Right lobe of liver (tissue), 4 donors: ENCODE results near the gene PALB2.

Experiments
- POLR2A ChIP-seq: fragments of 450-650 bp; IDR thresholded peaks from one replicate; pipeline ENCODE4 v1.6.1; 2017; ENCODE audit warnings: antibody characterized with exemption, mild to moderate bottlenecking
- TF ChIP-seq, protein P1 (sequence below), 4 donors: fragments of 200-600 bp in 3 of 4; fragments of 450-650 bp in 1 of 4; IDR thresholded peaks; one replicate each; pipeline versions ENCODE4 v1.5.1 to v1.8.0; 2016 to 2022; ENCODE audit warnings: antibody characterized with exemption in 4 of 4, mild to moderate bottlenecking in 2 of 4
- donor health status: DM: no; HTN: no; CAD: no.
- donor health status: DM: no; HTN: no; CAD: no.
- donor health status: DM: no; HTN: yes; CAD: no.

DNA sequence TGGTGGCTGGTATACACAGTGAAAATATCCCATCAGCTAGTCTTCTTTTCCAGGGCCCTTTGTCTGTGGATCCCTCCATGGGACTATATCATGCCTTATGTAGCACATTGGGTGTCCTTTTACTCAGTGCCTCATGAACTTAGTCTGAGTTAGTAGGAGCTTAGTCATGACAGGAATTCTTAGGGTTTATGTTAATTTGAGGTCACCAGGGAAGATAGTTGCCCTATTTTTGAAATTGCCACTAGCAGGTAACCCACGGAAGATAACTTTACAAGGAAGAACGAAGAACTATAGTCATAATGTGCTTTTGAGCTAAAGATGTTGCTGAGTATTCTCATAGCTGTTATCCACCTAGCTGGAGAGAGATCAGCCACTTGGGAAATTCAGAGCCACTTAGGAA, 22.8 kb upstream of the PALB2 start:
- TF ChIP-seq, protein P1, sequence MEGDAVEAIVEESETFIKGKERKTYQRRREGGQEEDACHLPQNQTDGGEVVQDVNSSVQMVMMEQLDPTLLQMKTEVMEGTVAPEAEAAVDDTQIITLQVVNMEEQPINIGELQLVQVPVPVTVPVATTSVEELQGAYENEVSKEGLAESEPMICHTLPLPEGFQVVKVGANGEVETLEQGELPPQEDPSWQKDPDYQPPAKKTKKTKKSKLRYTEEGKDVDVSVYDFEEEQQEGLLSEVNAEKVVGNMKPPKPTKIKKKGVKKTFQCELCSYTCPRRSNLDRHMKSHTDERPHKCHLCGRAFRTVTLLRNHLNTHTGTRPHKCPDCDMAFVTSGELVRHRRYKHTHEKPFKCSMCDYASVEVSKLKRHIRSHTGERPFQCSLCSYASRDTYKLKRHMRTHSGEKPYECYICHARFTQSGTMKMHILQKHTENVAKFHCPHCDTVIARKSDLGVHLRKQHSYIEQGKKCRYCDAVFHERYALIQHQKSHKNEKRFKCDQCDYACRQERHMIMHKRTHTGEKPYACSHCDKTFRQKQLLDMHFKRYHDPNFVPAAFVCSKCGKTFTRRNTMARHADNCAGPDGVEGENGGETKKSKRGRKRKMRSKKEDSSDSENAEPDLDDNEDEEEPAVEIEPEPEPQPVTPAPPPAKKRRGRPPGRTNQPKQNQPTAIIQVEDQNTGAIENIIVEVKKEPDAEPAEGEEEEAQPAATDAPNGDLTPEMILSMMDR (IDR thresholded peaks at IDR 0.05) = no peak
- no peak for TF ChIP-seq POLR2A
